GM19351 (cell line): Measurements from ENCODE around the gene URB1.
"Not testable (repeated sequence)": the region's sequence is repeated elsewhere in the genome, so short reads cannot be mapped to it uniquely, and the experiment has no call there.

Source experiments
- ATAC-seq: cut with Tn5 transposase; IDR thresholded peaks from one replicate; pipeline ENCODE4 v1.9.1; 2021; ENCODE audit warnings: mild to moderate bottlenecking, moderate library complexity; ENCODE audit not compliant: unreplicated experiment

The URB1 gene

DNA sequence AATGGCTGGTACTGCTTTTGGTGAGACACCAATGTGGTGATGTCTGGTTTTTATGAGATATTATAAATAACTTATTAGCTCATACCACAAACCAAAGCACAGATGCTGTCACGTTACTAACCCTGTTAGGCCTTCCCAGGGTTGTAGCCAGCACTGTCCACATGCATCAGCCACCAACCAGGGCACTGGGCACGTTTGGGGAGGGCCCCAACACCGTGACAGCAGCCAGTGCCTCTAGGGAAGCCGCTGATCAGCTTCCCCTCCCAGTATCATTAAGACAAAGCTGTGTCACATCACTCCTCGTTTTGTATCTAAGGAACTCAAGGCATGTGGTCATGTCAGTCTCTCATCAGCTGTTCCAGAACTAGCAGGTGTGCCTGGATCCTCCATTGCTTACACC is 13.9 kb downstream of the URB1 start:
- no peak for ATAC-seq

DNA sequence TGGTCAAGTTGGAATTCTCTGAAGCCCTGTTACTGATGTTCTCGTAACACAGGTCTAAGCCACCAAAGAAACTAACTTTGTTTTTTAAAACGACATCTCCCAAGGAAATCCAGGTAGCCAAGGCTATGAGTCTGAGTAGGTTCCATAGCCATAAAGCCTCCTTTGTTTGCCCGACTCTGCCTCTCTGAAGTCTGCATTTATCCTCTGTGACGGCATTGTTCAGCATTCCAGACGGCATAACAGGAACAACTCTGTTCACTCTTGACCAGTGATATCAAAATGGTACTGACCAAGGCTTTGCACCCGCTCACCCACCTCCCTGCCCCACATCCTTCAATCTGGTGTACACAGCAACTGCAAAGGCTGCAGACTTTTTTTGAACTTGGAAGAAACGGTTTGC is 14.8 kb downstream of the URB1 start:
- no peak for ATAC-seq

DNA sequence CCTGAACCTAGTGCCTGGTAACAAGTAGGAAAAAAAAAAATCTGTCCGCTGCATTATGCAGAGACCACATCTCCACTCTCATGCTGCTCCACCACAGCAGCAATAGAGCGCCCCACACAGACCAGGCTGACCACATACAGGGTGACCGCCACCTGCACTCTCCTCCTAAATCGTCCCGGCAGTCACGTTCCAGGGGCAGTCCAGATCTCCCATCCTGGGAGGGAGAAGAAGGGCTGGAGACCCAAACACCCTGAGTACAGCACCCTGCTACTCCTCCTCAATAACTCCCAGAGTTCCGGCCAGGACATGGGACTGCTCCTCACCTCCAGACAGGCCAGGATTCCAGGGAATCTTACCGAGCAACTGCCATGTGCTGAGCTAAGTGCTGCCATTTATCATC is 15.3 kb downstream of the URB1 start:
- ATAC-seq: no peak

DNA sequence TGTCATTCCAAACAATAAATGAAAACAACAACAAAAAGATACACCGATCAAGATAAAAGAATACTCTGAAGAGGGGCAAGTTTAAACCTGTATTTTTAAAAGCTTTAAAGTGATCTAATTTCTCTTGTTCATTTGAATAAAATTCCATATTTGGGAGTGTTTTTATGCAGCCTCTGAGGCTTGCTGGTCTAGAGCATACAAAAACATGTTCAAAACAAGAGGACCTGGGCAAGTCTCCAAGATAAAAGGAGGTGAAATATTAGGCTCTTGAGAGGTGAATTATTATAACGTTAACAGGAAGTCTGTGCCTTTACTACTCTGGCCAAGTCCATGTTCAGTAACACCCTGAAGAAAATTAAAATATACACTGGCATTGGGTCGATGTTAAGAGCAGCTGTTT is 20.1 kb downstream of the URB1 start:
- ATAC-seq: no peak

DNA sequence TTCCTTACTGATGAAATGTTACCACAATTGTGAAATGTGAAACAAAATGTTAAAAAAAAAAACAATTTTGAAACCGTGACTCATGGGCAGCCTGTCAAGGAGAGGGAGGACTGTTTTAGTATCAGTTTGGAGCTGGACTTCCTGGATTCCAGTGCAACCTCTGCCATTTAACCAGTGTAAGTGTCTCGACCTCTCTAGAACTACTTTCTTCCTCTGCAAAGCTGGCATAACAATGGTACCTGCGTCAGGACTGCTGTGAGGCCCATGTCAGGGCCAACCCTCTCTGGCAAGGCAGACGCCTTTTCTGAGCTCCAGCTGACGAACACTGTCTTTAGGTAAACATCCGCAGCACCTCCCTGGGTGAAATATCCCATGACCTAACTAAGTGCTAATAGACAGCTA is 20.9 kb downstream of the URB1 start:
- ATAC-seq: no peak

DNA sequence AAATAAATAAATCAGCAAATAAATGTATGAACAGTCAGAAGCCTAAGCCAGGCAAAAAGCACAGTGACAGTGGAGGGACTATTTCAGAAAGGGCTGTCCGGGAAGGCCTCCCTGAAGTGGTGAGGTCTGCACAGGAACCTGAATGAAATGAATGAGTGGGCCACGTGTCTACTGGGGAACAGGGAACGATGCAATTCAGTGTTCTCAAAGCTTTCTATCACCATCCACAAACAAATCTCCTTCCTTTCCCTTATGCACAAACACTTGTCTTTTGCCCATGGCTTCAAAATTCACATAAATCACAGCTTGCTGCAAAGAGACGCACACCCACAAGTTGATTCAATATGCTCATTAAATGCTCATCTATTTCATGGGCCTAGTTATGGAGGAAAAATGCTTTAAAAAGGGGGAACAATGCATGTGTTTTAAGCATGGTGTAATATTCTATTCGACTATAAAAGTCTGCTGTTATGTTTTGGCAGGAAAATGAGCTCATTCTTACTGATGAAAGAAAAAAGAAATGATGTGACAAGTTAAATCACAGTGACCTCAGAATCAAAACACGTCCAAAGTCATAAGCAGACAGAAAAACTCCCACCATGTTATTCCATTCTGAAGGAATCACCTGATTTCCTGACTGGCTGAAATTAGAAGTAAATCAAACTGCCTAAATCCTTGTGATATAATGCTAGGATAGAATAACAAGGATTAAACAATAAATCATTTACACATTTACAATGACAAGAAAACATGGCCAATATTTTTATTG is 21.6 kb downstream of the URB1 start:
- ATAC-seq: no peak

DNA sequence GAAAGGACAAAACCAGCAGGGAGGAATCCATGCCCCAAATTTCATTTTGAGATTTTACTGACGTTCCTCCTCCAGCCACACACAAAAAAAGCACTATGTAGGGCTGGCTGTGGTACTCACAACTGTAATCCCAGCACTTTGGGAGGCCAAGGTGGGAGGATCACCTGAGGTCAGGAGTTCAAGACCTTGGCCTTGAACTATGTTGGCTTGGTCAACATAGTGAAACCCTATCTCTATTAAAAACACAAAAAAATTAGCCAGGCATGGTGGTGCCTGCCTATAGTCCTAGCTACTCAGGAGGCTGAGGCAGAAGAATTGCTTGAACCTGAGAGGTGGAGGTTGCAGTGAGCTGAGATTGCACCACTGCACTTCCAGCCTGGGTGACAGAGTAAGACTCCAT is 23.9 kb downstream of the URB1 start:
- ATAC-seq: not testable (repeated sequence)

DNA sequence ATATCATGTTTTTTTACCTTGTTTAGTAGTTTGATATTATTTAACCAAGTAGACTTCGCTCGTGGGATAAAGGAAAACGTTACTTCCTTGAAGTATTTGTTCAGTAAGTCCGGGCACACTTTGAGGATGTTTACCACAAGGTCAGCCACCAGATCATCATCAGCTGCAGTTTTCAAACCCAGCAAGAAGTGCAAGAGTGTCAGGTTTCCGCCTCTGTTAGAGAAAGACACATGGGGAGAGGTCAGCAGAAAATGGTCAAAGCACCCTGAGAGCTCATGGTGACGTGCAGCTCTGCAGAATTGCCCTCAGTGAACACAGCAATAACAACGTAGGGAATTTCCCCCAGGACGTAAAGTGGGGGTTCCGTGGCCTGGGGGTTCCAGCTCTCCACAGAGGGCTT is 24.4 kb downstream of the URB1 start:
- ATAC-seq: no peak

DNA sequence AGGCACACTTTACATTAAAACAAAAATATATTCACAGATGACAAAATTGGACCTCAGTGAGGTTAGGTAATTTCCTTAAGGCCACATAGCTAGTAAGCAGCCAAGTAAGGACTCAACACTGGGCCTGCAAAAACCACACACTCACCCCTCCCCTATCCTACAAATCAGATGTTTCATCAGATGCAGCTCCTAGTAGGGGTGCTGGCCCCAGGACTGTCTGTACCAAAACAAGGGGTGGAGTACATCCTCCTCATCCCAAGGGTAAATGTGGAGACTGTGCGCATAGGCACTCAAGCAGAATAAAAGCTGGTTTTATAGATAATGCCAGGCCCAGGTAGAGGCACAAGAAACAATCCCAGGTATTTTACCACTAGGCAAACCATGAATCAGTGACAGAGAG is 25.7 kb downstream of the URB1 start:
- ATAC-seq: no peak

DNA sequence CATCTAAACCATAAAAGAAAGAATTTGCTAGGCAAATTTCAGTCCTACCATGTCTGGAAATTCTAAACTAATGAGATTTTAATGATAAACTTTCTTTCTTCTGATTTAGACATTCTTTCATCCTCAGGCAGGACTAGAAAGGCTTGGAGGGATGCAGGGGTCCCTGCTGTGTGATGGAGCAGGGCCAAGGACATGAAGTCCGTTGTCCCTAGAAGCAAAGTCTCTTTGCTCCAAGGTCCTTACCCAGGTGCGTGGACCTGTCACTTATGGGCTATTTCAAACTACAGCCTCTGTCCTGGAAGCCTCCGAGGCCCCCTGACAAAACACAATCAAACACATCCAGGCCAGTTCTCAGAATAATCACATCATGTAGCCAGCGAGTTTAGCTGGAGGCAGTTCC is 26.6 kb downstream of the URB1 start:
- no peak for ATAC-seq

DNA sequence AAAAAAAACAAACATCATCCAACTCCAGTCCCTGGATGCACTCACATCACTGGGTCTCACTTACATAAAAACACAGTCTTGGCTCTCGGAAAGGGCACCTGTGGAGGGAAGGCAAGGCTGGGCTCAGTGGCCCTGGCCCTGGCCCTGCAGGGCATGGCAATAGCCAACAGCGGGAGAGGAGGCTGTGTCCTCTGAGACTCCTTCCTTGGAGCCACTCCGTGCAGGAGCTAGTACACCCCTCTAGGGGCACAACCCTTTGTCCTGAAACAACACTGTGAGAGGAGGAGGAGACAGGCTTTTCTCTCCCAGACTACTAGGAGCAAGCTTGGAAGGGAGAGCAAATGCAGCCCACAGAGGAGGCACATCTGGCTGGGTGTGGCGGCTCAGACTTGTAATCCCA is 28.0 kb downstream of the URB1 start:
- no peak for ATAC-seq

DNA sequence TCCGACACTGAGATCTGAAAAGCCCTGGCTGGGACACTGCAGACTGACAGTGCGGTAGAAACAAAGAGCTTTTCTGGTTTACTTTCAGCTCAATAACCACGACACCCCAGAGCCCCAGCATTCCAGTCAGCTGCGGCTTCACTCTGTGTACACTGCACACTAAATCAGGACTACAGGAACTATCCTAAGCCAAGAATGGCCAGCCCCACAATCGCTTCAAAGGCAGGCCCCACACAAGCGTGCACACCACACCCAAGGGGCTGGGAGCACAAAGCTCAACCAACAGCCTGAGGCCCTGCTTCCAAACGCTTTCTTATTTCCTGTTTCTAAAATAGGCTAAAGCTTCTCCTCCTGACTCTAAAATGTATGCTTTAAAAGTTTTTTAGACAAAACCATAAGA is 28.4 kb downstream of the URB1 start:
- no peak for ATAC-seq

DNA sequence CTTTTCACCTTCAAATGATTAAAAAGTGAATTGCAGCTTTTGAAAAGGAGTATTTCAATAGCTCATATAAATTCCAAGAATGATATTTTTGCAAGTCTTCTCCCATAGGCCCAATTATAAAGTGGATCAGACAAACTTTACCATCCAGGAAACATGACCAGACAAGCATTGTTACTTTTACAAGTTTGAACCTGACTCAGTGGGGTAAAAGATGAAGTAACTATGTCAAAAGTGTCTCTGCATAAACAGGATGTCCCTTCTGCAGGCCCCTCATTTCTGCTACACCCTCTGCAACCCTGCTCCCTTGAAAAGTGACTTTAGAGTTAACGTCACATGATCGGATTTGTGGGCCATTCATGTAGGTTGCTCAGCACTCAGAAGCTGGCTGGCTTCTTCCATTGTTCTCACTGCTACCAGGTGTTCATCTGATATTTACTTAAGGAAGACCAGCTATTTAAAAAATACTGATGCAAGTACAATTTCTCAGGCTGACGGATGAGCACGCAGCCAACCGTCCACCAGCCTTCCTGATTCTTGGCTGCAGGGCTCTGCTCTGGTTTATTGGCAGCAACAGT is 32.3 kb downstream of the URB1 start:
- no peak for ATAC-seq

DNA sequence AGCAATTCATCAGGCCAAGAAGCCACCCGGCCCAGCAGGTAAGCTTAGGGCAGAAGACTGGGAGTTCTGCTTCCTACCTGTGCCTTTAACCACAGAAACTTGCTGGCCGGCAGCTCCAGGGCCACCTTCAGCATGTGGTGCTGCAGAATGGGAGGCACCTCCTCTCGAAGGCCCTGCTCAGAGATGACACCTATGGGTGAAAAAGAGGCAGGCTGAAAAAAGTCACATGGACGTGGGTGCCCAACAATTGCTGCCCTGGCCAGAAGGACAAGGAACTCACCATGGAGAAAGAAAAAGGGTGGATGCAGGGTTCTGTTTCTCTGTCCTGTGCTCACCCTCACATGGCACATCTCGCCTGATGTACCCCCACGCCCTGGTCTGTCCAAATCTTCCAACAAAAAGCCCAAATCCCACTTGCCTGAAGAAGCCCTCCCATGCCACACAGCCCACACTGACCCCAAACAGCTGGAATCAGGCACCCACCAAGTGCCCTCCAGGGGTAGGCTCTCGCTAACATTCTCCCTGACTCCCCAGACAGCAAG is 33.0 kb downstream of the URB1 start:
- no peak for ATAC-seq

DNA sequence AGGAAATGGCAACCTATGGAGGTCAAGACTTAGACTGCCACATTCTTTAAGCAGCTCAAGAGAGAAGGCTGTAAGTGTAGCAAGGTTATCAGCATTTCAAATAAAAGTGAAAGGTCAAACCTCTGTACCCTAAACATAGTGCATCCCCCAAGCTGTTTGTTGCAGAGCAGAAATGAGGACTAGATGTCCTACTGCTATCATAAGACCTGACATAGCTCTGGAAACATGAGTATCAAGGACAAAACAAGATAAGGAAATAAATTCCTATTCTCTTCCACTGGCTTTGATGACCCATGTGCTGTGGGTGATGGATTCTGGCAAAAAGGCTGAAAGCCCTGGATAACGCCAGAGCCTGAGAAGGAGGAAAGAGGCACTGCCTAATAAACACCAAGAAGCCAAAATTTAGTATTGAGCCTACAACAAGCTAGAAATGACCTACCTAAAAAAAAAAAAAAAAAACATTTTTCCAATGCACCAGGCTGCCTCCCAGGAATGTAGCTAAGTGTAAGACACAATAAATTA is 35.9 kb downstream of the URB1 start:
- no peak for ATAC-seq

DNA sequence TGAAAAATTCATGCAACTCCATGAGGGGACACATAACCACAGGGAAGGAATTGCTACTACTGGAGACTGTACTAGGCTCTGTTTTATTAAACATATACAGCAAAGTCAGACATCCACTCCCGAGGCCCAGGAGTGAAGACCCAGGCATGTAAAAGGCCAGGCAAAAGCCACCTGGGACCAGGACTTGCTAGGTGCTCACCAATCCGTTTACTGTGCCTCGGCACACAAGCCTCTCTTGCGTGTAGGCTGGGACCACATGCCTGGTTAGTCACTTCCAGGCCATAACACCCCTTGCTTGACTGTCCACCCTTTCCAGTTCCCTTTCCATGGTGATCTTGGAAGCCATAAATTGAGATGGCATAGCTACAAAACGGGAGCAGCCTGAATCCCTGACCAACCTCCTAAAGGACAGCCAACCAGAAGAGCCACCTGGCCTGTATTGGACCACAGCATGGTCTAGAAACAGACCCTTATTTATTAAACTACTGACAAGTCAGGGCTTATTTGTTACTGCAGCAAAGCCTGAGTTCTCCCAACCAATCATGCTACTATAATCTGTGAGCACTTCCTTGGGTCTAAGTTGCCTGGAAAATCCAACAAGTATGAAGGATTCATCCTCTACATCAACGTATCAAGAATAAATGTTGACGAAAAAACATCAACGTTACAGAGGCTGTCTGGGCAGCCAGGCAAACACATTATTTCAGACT is 39.7 kb downstream of the URB1 start:
- ATAC-seq: no peak

DNA sequence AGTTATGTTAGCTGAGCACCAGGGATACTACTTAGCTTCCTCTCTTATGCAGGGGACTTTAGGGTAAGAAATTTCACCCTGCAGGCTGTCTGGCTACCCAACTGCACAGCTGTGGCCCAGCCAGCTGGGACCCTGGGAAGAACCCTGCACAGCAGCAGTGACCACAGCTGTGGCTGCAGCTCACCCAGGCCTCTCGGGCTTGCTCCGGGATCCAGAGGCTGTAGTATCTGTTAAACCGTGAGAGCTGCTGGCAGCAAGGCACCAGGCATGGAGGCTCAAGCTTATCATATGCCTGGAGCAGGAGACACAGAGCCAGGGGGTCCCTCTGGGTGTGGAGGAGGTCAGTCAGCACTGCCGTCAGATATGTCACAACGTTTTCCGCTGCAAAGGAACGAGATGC is 40.3 kb downstream of the URB1 start:
- ATAC-seq: no peak

DNA sequence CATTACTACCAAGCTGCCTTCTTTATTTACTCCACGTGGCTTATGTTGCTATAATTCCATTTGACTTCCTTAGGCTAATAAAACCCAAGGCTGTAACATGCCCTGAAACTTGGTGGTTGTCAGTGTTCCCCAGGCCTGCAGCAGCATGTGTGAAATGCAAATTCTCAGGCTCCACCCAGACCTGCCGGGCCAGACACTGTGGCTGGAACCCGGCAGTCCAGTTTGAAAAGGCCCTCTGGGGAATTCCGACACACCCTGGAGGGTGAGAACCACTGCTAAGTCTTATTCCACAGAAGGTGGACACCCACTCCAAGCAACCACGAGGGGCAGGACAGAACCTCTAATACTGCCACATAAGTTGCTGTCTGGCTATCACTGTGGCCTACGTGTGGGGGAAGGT is 41.4 kb downstream of the URB1 start:
- ATAC-seq: no peak

DNA sequence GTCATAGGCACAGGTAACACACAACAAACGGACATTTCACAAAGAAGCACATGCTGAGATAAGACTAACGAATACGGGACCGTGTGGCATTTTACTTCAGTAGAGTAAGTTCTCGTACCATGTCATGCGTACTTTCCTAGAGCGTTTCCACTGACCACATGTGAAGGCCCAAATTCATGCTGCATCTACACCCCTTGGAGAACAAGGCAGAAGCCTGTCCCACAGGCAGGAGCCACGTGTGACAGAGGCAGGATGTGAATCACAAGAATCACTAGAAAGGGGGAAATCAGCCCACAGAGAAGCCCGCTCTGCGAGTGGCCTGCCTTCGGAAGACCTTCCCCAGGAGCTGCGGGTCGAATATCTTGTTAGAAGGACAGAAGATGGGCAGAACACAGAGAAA is 41.8 kb downstream of the URB1 start:
- ATAC-seq: no peak

DNA sequence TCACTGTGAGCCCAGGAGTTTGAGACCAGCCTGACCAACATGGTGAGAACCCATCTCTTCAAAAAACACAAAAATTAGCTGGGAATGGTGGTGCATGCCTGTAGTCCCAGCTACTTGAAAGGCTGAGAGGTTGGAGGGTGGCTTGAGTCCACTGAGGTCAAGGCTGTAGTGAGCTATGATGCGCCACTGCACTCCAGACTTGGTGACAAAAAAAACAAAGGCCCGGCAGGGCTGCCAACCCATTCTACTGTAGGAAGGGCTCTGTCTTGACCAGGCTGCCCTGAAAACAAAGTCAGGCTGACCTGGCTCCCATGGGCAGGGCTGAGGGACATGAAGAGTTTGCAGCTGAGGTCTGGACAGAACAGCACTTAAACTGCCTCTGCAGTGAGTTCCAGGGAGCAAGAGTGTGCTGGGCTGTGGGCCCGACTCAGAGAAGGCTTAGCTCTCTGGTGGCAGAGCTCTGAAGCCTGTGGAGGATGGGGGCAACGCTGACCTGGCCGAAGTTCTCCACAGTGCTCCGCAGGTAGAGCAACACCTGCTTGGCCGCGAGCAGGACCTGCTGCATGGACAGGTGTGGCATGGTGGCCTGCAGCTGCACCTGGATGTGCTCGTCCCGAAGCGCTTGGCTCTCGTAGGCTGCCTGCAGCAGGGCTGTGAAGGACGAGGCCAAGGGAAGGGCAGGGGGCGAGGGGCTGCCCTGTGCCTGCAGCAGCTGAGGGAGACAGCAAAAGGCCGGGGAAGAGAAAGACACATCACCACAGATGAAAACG is 42.4 kb downstream of the URB1 start:
- ATAC-seq: no peak

DNA sequence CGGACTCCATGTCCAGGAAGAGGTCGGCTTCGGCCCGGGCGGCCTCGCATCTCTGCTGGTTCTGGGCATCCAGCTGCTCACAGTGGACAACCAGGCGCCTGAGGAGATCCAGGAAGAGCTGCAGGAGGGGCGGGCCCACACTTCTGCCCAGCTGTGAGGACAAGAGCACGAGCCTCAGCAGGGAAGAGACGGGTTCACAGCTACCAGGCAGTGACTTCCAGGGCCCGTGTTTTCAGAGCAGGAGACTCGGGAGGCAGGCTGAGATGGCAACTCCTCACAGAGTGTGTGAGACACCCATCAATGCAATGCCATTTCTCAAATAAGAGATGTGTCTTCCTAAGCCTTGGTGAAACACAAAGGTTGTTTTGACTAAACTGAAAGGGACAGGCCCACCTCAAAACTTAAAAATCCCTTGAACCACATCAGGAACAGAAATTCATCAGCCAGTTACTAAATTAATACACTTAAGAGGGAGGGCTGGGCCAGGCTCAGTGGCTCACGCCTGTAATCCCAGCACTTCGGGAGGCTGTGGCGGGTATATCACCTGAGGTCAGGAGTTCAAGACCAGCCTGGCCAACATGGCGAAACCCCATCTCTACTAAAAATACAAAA is 43.4 kb downstream of the URB1 start:
- ATAC-seq: no peak
